H9 (cell line): ENCODE measurements around the gene GLB1L. TPM values are rescaled to one million over a fixed set of nuclear protein-coding genes. Genes with fewer than 3 reads are reported as not detected.

Source experiments
- DNase-seq: peaks from one replicate; pipeline ENCODE4 v3.0.0-alpha.2; 2017
- H2AFZ ChIP-seq: one replicate; pipeline ENCODE4 v1.6.1; 2013; ENCODE audit warnings: mild to moderate bottlenecking, low read length, control low read depth, moderate library complexity
- H2AK5ac ChIP-seq: 2 replicates; pipeline ENCODE4 v1.6.1; 2013; ENCODE audit warnings: low read length, control low read depth, mixed read lengths; ENCODE audit not compliant: insufficient read length
- H2BK120ac ChIP-seq: one replicate; pipeline ENCODE4 v1.6.1; 2013; ENCODE audit warnings: low read depth, mild to moderate bottlenecking, low read length, control low read depth, inconsistent platforms; ENCODE audit not compliant: poor library complexity, severe bottlenecking
- H2BK12ac ChIP-seq: 2 replicates; pipeline ENCODE4 v1.6.1; 2013; ENCODE audit warnings: low read length, control low read depth, mixed read lengths, low read depth; ENCODE audit not compliant: insufficient read length
- H2BK15ac ChIP-seq: 2 replicates; pipeline ENCODE4 v1.6.1; 2013; ENCODE audit warnings: low read depth, low read length, control low read depth
- H2BK20ac ChIP-seq: one replicate; pipeline ENCODE4 v1.6.1; 2013; ENCODE audit warnings: low read depth, mild to moderate bottlenecking, low read length, control low read depth, inconsistent platforms; ENCODE audit not compliant: poor library complexity, severe bottlenecking
- H2BK5ac ChIP-seq: 2 replicates; pipeline ENCODE4 v1.6.1; 2013; ENCODE audit warnings: low read length, control low read depth, mixed read lengths; ENCODE audit not compliant: insufficient read length
- H3K14ac ChIP-seq: 2 replicates; pipeline ENCODE4 v1.6.1; 2013; ENCODE audit warnings: low read length, control low read depth; ENCODE audit not compliant: insufficient read depth
- H3K18ac ChIP-seq: 2 replicates; pipeline ENCODE4 v1.6.1; 2013; ENCODE audit warnings: low read depth, mild to moderate bottlenecking, mixed read lengths, low read length, control low read depth; ENCODE audit not compliant: insufficient read length
- H3K23ac ChIP-seq: 2 replicates; pipeline ENCODE4 v1.6.1; 2013; ENCODE audit warnings: low read length, control low read depth, mixed read lengths, low read depth; ENCODE audit not compliant: insufficient read length
- H3K23me2 ChIP-seq: 2 replicates; pipeline ENCODE4 v1.6.1; 2013; ENCODE audit warnings: low read depth, mild to moderate bottlenecking, mixed read lengths, low read length, control low read depth; ENCODE audit not compliant: insufficient read length, poor library complexity, severe bottlenecking
- H3K27ac ChIP-seq: 2 replicates; pipeline ENCODE4 v1.5.1; 2013; ENCODE audit warnings: low read length, control low read depth, mixed read lengths, low read depth; ENCODE audit not compliant: insufficient read length
- H3K27me3 ChIP-seq: 2 replicates; pipeline ENCODE4 v1.6.1; 2013; ENCODE audit warnings: low read length, control low read depth, inconsistent platforms; ENCODE audit not compliant: insufficient read depth
- H3K4ac ChIP-seq: 2 replicates; pipeline ENCODE4 v1.6.1; 2013; ENCODE audit warnings: low read depth, mild to moderate bottlenecking, control low read depth, inconsistent platforms, low read length, moderate library complexity
- H3K4me1 ChIP-seq: 2 replicates; pipeline ENCODE4 v1.6.1; 2013; ENCODE audit warnings: low read length, control low read depth, inconsistent platforms; ENCODE audit not compliant: insufficient read depth
- H3K4me2 ChIP-seq: 2 replicates; pipeline ENCODE4 v1.6.1; 2013; ENCODE audit warnings: low read length, control low read depth, mixed read lengths; ENCODE audit not compliant: insufficient read length, insufficient read depth
- H3K56ac ChIP-seq: 2 replicates; pipeline ENCODE4 v1.6.1; 2013; ENCODE audit warnings: low read depth, mild to moderate bottlenecking, mixed read lengths, low read length, control low read depth; ENCODE audit not compliant: insufficient read length
- H3K79me1 ChIP-seq: 2 replicates; pipeline ENCODE4 v1.6.1; 2013; ENCODE audit warnings: low read depth, mild to moderate bottlenecking, moderate library complexity, low read length, control low read depth, inconsistent platforms; ENCODE audit not compliant: insufficient read depth, poor library complexity, severe bottlenecking
- H3K79me2 ChIP-seq: 2 replicates; pipeline ENCODE4 v1.6.1; 2013; ENCODE audit warnings: low read length, control low read depth, inconsistent platforms; ENCODE audit not compliant: insufficient read depth
- H3K9ac ChIP-seq: 2 replicates; pipeline ENCODE4 v1.6.1; 2013; ENCODE audit warnings: low read length, control low read depth, mixed read lengths; ENCODE audit not compliant: insufficient read length; ENCODE audit errors: extremely low read depth
- H3K9me3 ChIP-seq: one replicate; pipeline ENCODE4 v1.6.1; 2013; ENCODE audit warnings: low read depth, low read length, inconsistent platforms; ENCODE audit not compliant: control insufficient read depth
- H3T11ph ChIP-seq: one replicate; pipeline ENCODE4 v1.6.1; 2013; ENCODE audit warnings: mild to moderate bottlenecking, low read length, control low read depth, inconsistent platforms
- H4K20me1 ChIP-seq: one replicate; pipeline ENCODE4 v1.6.1; 2013; ENCODE audit not compliant: control insufficient read depth, insufficient read length, insufficient read depth
- H4K5ac ChIP-seq: 2 replicates; pipeline ENCODE4 v1.6.1; 2013; ENCODE audit warnings: low read depth, mild to moderate bottlenecking, mixed read lengths, low read length, control low read depth; ENCODE audit not compliant: insufficient read length
- H4K8ac ChIP-seq: replicated peaks from 2 replicates; pipeline ENCODE4 v1.6.1; 2013; ENCODE audit warnings: low read length, control low read depth, mixed read lengths, low read depth; ENCODE audit not compliant: insufficient read length
- H4K91ac ChIP-seq: 2 replicates; pipeline ENCODE4 v1.6.1; 2013; ENCODE audit warnings: low read depth, mild to moderate bottlenecking, moderate library complexity, mixed read lengths, low read length, control low read depth; ENCODE audit not compliant: insufficient read length
- H3K27ac Mint-ChIP-seq, 3 experiments: 2 replicates in 2 of 3; 3 replicates in 1 of 3; pipeline ENCODE4 v1.8.0; 2020 to 2021; ENCODE audit warnings: mixed read lengths in 3 of 3, mild to moderate bottlenecking in 1 of 3, moderate library complexity in 1 of 3
- H3K27me3 Mint-ChIP-seq: 2 replicates; pipeline ENCODE4 v1.8.0; 2021; ENCODE audit warnings: low read depth, mild to moderate bottlenecking, moderate library complexity, mixed read lengths
- H3K36me3 Mint-ChIP-seq, 3 experiments: 2 replicates in 2 of 3; 3 replicates in 1 of 3; pipeline ENCODE4 v1.8.0; 2020 to 2021; ENCODE audit warnings: low read depth in 3 of 3, mixed read lengths in 3 of 3; ENCODE audit not compliant: insufficient read depth in 1 of 3
- H3K4me1 Mint-ChIP-seq, 2 experiments: 2 replicates each; pipeline ENCODE4 v1.8.0; 2020; ENCODE audit warnings: mixed read lengths in 2 of 2
- H3K4me3 Mint-ChIP-seq, 2 experiments: 2 replicates in 1 of 2; 3 replicates in 1 of 2; pipeline ENCODE4 v1.8.0; 2020 to 2021; ENCODE audit warnings: mild to moderate bottlenecking in 2 of 2, mixed read lengths in 2 of 2, moderate library complexity in 1 of 2
- H3K9me3 Mint-ChIP-seq, 2 experiments: 2 replicates in 1 of 2; 3 replicates in 1 of 2; pipeline ENCODE4 v1.8.0; 2020; ENCODE audit warnings: mild to moderate bottlenecking in 2 of 2, mixed read lengths in 2 of 2, moderate library complexity in 1 of 2
- WGBS: extraction: QIAGEN DNeasy Blood & Tissue Kit; methylation state at CpG from one replicate; pipeline ENCODE4 v1.1.7; 2013; ENCODE audit warnings: missing lambda C conversion rate, low lambda C conversion rate, mixed read lengths; ENCODE audit not compliant: insufficient read length; ENCODE audit errors: extremely low coverage; 5-methylcytosine and 5-hydroxymethylcytosine counted together
- total RNA-seq: library from RNA; stranded (reverse); gene quantifications from 2 replicates; pipeline ENCODE4 v1.2.1, GENCODE V29; 2021
- TF ChIP-seq, protein P1 (sequence below): fragments of 200-600 bp; sonication (generic); conservative IDR thresholded peaks from 3 replicates; pipeline ENCODE4 v1.8.0; 2021; ENCODE audit warnings: antibody characterized with exemption, mild to moderate bottlenecking

GLB1L gene
- total RNA-seq, 1 experiment from 2014 or later: 6.5 TPM

DNA sequence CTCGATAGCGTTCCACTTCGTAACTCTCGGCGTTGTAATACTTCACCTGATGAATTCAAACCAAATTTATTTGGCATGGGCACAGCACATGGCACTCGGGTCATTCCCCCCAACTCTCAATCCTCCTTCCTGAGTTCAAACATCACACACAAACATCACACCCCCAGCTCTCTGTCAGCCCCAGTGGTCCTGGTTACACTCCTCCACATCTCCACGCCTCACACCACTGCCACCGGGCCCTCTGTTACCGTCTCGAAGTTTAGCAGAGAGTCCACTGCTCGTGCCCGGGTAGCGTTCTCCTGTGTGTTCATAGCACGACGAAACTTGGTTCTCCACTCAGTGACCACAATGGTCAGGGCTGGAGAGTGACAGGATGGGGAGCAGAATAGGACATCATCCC is 31.1 kb downstream of the GLB1L start:
- H3K79me2 ChIP-seq: no peaks in the 10 kb centered on the region
- H3K36me3 Mint-ChIP-seq: peaks cover 13 to 62% (median 55%) of the 10 kb centered on the region in 3 experiments
- no peak overlapping the region for H3K14ac ChIP-seq
- H3K4me3 Mint-ChIP-seq: no peak overlapping the region
- H4K20me1 ChIP-seq: no peaks in the 10 kb centered on the region
- WGBS: no CpG with 5 or more reads among the region's 15 CpGs
- no peak overlapping the region for H3K27ac Mint-ChIP-seq
- no peaks in the 10 kb centered on the region for H3K9me3 Mint-ChIP-seq
- no peaks in the 10 kb centered on the region for H3K27me3 ChIP-seq
- H2AK5ac ChIP-seq: no peak overlapping the region
- H2AFZ ChIP-seq: no peak overlapping the region
- H4K91ac ChIP-seq: no peak overlapping the region
- no peak overlapping the region for H3K9ac ChIP-seq
- no peak overlapping the region for H4K5ac ChIP-seq
- no peaks in the 10 kb centered on the region for H3K9me3 ChIP-seq
- H3K18ac ChIP-seq: no peak overlapping the region
- no peak overlapping the region for H3K27ac ChIP-seq
- H3K4me2 ChIP-seq: no peak overlapping the region
- H2BK12ac ChIP-seq: no peak overlapping the region
- no peak overlapping the region for H4K8ac ChIP-seq
- H3K4me1 Mint-ChIP-seq: peaks cover 13 to 17% of the 10 kb centered on the region in 2 experiments
- peaks cover 7% of the 10 kb centered on the region for H3K23me2 ChIP-seq
- no peak overlapping the region for H3K23ac ChIP-seq
- H2BK20ac ChIP-seq: no peak overlapping the region
- no peak overlapping the region for H2BK15ac ChIP-seq
- DNase-seq: no peak
- H2BK120ac ChIP-seq: no peak overlapping the region
- H2BK5ac ChIP-seq: no peak overlapping the region
- TF ChIP-seq, protein P1, sequence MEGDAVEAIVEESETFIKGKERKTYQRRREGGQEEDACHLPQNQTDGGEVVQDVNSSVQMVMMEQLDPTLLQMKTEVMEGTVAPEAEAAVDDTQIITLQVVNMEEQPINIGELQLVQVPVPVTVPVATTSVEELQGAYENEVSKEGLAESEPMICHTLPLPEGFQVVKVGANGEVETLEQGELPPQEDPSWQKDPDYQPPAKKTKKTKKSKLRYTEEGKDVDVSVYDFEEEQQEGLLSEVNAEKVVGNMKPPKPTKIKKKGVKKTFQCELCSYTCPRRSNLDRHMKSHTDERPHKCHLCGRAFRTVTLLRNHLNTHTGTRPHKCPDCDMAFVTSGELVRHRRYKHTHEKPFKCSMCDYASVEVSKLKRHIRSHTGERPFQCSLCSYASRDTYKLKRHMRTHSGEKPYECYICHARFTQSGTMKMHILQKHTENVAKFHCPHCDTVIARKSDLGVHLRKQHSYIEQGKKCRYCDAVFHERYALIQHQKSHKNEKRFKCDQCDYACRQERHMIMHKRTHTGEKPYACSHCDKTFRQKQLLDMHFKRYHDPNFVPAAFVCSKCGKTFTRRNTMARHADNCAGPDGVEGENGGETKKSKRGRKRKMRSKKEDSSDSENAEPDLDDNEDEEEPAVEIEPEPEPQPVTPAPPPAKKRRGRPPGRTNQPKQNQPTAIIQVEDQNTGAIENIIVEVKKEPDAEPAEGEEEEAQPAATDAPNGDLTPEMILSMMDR: no peak
- H3K79me1 ChIP-seq: no peaks in the 10 kb centered on the region
- no peaks in the 10 kb centered on the region for H3K4me1 ChIP-seq
- H3T11ph ChIP-seq: no peak overlapping the region
- no peaks in the 10 kb centered on the region; the same call in 1 of the 2 replicates for H3K27me3 Mint-ChIP-seq
- H3K56ac ChIP-seq: no peak overlapping the region
- no peak overlapping the region for H3K4ac ChIP-seq
